ENCODE results near the gene ACADVL. TPM values are rescaled to one million over a fixed set of nuclear protein-coding genes. Genes with fewer than 3 reads are reported as not detected.
"Not testable (repeated sequence)": the region's sequence is repeated elsewhere in the genome, so short reads cannot be mapped to it uniquely, and the experiment has no call there.

ACADVL gene
- 659 and 702 TPM in 2 replicates for total RNA-seq
- 615 TPM for polyA plus RNA-seq (2012)

DNA sequence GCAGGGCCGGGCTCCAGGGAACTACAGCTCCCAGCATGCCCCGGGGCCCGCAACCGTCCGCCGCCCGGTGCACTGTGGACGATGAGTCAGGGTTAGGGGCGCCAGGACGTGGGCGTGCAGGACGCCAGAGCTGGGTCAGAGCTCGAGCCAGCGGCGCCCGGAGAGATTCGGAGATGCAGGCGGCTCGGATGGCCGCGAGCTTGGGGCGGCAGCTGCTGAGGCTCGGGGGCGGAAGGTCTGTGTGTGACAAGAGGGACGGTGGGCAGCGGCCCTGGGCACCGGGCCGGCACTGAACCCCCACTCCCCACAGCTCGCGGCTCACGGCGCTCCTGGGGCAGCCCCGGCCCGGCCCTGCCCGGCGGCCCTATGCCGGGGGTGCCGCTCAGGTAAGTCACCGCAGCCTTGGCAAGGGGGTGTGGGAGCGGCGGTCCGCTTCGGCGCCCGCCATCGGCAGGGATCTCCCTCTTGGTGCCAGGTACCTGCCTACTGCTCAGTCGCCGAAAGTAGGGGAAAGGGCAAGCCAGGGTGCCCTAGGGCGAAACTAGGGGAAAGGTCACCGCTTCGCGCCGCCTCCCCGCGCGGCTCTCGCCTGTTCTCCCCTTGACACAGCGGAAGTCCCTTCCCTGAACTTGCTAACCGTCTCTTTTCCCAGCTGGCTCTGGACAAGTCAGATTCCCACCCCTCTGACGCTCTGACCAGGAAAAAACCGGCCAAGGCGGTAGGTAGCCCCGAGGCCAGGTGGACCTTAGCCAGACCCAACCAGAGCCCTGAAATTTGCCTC, at the start of gene ACADVL, which contains the start of gene DLG4:
ACADVL (plus strand) TSS at position 127 of the 781 bp plus-strand sequence; CDS start at position 174, 47 bp downstream.
DLG4 (minus strand) TSS at position 25 of the 781 bp plus-strand sequence.
- peak; percentile 92 for DNase-seq (ENCODE audit: low read depth)

- not testable (repeated sequence) for DNase-seq (ENCODE audit: low read depth)
Measured at GRCh38 chr17:7172522-7173191, 47.1 kb upstream of the ACADVL start.

DNA sequence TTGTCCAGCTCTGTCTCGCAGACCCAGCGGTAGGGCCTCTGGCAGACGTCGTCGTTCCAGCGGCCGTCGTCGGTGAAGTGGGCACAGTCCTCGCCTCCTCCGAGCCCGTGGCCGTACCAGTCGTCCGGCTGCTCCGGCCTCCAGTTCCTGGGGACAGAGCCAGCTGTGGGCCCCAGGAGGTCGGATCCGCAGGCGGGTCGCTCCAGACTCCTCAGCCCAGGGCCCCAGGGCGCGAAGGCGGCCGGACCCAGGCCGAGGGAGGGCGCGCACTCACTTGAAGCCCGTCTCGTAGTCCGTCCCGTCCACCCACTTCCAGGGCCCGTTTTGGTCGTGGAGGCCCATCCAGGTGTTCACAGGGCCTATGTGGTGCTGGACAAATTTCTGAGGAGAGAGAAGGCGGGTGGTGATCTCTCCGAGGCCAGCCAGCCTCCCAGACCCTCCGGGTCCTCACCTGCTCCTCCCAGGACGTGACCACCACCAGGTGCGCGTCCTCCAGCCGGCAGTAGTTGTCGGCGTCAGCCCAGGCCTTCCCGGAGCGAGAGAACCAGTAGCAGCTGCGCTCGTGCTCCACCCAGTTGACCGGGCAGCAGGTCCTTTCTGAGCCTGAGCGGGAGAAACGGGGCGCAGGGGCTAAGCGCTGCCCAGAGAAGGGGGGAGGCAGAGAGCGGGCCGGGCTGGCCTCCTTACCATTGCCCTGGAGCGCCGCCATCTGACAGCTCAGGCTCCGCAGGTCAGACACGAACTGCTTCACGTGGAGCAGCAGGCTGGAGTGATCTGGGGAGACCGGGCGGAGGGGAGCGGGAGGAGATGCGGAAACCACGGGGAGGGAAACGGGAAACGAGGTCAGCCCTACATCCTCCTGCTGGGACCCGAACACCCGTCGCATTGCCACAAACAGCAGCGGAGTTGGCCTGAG, 45.8 kb upstream of the ACADVL start:
- DNase-seq (ENCODE audit: low read depth): no peak

DNA sequence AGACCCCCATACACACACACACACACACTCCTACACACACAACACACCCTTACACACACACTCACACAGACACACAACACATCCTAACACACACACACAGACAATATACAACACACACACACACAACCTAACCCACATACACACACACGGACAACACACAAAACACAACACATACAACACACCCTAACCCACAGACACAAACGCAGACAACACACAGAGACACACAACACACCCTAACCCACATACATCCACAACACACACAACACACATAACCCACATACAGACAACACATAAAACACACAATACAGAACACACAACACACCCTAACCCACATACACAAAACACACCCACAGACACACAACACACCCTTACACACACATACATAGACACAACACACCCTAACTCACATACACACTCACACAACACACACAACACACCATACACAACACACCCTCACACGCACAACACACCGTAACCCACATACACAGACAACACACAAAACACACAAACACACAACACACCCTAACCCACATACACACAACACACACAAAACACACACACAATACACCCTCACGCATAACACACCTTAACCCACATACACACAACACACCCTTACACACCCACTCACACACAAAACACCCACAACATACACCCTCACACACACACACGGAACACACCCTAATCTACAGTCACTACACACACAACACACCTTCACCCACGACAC, 45.0 kb upstream of the ACADVL start:
- no peak for DNase-seq (ENCODE audit: low read depth)

DNA sequence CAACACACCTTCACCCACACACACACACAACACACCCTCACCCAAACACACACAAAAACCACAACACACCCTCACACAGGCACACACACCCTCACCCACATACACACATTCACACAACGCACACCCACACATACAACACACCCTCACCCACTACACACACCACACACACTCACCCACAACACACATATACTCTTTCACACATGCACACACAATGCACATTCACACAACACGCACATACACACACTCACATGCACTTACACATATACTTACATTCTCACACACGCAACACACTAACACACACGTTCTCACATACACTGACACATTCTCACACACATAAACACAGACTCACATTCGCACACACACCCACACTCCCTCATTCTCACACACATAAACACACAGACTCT, 44.4 kb upstream of the ACADVL start:
- DNase-seq (ENCODE audit: low read depth): no peak

GRCh38 chr17:7176107-7176840, 43.5 kb upstream of the ACADVL start:
- no peak for DNase-seq (ENCODE audit: low read depth)

DNA sequence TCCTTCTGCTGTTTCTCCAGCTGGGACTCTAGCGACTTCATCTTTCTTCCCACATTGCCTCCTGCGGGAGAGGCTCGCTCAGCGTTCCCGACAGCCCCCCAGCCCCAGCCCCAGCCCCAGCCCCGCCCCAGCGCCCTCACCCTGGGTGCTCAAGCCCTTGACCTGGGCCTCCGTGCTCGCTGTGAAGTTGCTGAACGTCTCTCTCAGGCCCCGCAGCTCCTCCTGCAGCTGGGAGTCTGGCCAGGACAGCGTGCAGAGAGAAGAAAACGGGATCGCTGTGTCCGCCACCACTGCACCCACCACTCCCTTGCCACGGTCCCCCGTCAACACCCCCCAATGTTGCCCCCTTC, 42.9 kb upstream of the ACADVL start:
- DNase-seq (ENCODE audit: low read depth): no peak

DNA sequence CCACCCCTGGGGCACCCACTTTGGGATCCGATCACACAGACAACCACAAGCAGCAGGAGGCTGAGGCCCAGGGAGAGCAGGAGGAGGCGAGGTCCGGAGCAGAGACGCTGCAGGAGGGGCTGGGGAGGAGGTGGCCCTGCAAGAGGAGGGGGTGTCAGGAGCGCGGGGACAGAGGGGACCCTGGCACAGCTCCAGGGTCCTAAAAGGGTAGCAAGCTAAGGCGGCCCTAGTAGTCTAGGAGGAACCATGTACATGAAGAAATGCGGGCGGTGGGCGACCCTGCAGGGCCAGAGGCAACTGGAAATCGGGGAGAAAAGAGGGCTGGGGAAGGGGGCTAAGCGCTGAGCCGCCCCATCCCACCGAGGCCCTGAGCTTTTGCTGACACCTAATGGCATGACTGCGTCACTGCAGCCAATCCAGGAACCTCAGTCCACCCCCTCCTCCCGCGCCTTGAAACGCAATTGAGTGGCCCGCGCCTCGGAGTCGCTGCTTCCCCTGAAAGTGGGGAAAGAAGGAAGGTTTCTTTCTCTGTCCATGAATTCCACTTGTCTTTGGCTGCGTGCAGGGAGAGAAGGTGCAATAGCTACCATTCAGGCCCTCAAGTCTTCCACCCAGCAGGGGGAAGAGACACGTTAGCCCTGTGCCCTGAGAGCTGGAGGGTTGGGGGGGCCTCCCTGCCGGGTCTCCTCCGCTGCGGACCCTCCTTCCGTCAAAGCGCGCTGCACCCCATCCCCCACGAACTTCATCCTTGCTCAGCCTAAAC, 42.4 kb upstream of the ACADVL start:
- peak; percentile 64 for DNase-seq (ENCODE audit: low read depth)

- no peak for DNase-seq (ENCODE audit: low read depth)
Measured at GRCh38 chr17:7177954-7178477, 41.7 kb upstream of the ACADVL start.

- no peak for DNase-seq (ENCODE audit: low read depth)
Measured at GRCh38 chr17:7178973-7179316, 40.8 kb upstream of the ACADVL start.

- DNase-seq (ENCODE audit: low read depth): no peak
Measured at GRCh38 chr17:7179317-7180254, 40.2 kb upstream of the ACADVL start, which contains the start of gene ASGR1. ASGR1 (minus strand) TSS chr17:7179370; CDS start chr17:7178563, 807 bp downstream.

- not testable (repeated sequence) for DNase-seq (ENCODE audit: low read depth)
Measured at GRCh38 chr17:7182101-7182500, 37.6 kb upstream of the ACADVL start.

GRCh38 chr17:7183433-7184090, 36.2 kb upstream of the ACADVL start:
- no peak for DNase-seq (ENCODE audit: low read depth)

- no peak for DNase-seq (ENCODE audit: low read depth)
Measured at GRCh38 chr17:7184091-7184488, 35.6 kb upstream of the ACADVL start.

DNA sequence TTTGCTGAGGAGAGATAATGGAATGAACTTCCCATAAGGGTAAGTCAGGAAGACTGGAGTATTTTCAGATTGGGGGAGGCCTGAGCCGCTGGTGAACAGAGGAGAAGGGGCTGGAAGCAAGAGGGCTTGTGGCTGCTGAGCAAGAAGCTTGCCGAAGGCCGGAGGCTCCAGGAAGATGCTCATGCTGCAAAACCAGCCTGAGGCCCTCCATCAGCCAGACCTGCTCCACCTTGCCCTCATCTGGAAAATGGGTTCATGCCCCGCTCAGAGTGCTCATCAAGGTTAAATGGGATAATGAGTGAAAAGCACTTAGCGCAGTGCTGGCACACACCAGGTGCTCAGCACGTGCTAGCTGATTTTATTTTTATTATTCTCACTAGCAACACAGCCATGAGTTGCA, 35.1 kb upstream of the ACADVL start:
- DNase-seq (ENCODE audit: low read depth): no peak

GRCh38 chr17:7186241-7186640, 33.5 kb upstream of the ACADVL start:
- no peak for DNase-seq (ENCODE audit: low read depth)

DNA sequence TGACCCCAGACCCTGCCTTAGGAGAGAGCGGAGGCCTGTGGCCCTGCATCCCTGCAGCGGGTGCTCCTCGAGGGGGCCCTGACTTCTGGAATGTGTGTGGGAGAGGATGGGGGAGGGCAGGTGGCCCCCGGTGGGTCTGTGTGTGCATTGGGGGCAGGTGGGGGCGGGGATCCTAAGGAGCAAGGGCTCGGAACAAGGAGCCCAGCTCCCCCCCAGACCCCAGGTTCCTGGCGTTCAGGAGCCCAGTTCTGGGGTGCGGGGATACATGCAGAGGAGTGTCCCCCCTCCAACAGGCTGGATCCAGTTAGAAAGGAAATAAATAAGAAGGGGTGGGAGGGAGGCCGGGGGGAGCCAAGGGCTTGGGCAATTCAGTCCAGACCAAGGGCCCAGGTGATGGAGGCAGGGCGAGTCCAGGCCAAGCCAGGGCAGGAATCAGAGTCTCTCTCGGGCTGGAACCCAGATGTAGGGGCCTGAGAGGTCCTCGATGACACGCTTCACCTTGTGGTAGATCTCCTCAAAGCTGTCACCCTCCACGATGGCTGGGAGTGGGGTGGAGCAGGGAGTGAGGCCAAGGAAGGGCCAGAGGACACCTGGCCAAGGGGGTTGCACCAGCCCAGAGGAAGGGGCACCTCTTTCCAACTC, 29.3 kb upstream of the ACADVL start:
- no peak for DNase-seq (ENCODE audit: low read depth)
